GM19238 (cell line): ENCODE results near the gene RAET1L.
"Not testable (repeated sequence)": the region's sequence is repeated elsewhere in the genome, so short reads cannot be mapped to it uniquely, and the experiment has no call there.

Source experiments
- DNase-seq: peaks from one replicate; pipeline ENCODE4 v3.0.0; 2011; ENCODE audit warnings: low spot score; ENCODE audit not compliant: insufficient read length

Gene RAET1L

DNA sequence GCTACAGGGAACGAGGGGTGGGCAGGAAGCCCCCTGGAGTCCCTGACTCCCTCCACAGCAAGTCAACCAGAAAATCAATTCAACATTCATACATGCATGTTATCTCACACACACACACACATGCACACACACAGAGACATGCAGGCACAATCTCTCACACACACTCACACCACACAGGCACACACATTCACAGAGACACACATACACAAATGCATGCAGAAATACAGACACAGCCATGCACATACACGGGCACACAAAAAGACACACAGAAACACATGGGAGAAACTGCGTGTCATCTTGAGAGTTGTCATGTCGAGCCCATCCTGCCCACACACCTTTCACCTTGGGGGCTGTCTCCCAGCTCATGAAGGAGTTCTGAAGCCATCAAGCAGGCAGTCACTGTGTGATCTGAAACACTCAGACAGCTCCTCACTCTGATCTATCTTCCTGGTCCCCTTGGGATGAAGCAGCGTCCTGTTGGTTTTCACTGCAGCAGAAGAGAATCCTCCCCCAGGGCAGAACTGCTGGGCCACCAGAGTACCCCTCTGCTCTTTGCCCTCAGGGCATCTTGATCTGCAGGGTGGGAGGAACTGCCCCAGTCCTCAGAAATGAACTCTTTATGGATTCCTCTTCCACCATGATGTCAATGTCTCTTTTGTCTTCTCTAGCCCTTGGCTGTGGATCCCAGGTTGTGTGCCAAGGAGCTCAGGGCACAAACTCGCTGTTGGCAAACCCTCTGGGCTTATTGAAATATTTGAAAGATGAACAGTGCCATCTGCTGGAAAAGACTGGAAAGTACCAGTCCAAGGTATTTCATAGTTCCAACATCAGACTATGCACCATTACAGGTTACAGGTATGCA, 8.8 kb downstream of the RAET1L start:
- peak; percentile 40 for DNase-seq

DNA sequence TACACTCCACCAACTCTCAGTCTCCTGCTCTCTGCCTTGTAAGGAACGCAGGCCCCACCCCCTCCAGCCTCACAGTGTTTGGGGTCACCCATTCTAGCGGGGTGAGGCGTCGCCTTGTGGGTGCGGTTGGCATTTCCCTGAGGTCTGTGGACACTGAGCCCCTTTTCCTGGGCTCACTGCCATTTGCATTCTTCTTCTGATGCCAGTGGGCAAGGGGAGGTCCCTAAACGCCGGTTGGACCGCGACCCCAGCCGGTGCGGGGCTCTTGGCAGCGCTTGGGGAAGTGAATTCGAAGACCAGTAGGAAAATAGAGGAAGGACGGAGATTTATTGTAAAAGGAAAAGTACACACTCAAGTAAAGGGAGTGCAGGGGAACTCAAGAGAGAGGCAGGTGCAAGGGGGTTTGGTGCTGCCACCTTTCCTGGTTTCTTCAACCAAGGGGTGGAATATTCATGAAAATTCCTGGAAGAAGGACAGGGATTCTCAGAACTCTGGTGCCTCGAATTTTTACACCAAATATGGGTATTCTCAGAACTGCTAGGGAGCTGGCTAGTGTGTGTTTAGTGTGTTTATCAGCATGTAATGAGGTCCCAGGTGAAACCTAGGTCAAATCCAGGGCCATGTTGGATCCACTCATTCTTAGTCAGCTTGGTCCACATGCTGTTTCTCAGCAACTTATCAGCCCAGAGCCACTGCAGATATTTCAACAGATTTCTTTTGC, 9.9 kb downstream of the RAET1L start:
- DNase-seq: not testable (repeated sequence)

DNA sequence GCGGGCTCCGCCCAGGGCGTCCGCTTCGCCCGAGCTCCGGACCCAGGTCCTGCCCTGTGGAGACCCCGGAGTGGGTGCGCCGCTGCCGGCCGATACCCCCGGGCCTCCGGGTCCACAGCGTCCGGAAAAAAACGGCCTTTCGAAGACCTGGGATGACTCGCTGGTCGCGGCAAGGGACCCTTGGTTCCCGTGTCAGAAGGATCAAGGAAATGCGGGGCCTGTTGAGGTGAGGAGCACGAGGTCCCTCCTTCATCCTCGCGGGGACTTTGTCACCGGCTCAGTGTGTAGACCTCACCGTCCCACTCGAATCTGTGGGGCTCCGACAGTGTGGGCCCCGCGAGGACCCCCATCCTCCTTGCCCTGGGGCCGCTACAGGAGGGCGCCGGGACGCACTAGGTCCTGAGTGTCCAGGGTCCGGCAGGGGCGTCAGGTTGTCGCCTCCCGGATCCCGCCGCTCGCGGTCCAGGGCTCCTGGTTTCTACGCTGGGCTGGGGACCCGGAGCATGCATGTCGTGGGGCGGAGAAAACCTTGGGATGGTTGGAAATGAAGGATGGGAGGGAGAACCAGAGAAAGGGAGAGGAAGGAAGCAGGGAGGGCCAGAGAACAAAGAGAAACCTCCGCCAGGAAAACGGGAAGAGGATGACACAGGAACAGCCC, 10.6 kb downstream of the RAET1L start:
- not testable (repeated sequence) for DNase-seq

DNA sequence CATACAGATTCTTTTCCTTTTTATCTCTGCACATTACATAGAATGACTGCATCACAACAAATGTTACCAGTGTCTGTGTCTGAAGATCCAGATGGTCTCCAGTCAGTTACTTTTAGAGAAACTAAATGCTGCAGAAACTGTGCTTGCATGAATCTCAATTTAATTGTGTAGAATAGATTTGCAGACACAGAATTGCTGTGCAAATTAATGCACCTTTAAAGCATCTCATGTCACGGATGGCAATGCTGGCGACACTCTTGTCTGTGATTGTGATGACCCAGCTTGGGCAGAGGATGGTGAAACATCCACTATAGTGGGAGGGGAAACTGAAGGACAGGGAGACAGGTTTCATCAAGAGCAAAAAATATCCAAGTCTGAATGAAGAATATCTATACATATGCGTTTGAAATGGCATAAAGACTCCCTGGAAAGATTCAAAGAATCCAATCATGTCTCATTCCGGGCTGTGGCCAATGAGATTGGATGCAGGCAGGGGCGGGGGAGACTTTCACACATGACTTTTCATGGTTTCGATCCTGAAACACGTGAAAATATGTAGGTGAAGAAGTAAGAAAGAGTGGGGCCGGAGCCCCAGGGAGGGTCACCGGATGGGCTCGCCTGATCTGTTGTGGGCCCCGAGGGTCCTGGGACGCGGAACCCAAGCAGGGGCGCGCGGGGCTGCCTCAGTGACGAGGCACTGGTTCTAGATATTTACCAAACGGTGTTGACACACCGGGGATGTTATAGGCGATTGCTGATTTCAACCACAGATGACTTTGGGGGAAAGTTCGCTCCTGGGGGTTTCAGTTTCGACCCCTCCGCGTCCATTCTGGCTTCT, 11.3 kb downstream of the RAET1L start:
- not testable (repeated sequence) for DNase-seq

DNA sequence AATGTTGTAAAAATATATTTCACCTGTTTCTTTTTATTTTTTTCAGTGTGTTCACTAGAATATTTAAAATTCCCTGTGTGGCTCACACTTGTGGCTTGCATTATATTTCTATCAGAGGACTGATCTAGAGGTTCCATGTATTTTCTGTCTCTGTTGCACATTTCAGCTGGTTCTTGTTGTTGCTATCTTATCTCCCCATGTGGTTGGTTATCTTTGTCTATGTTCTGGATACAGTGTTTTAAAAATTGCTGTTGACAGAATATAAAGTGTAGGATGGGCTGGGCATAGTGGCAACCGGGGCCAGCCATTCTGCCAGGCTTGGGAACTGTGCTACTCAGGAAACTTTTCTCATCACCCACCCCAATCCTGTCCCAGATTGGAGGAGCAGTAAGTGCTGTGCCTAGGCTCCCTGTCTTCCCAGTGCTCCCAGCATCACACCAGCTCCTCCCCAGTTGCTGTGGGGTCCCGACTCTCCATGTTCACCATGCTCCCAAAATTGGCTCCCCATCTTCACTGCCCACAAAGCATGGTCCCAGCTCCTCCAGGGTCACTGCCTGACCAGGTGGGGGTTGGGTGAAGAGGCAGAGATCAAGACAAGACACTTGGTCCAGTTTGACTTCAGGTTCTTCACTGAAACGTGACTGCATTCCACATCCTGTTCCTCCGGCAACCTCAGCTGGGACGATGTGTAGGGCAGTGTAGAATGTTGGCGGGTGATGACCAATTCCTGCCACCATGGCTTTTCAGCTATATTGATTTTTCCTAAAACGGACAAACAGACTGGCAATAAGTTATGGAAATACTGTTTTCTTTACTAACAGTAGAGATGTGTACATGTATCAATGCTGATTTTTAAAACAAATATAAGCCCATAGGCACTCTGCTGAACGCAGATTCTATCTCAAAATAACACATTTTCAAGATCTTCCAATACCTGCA, 12.2 kb downstream of the RAET1L start:
- DNase-seq: not testable (repeated sequence)

DNA sequence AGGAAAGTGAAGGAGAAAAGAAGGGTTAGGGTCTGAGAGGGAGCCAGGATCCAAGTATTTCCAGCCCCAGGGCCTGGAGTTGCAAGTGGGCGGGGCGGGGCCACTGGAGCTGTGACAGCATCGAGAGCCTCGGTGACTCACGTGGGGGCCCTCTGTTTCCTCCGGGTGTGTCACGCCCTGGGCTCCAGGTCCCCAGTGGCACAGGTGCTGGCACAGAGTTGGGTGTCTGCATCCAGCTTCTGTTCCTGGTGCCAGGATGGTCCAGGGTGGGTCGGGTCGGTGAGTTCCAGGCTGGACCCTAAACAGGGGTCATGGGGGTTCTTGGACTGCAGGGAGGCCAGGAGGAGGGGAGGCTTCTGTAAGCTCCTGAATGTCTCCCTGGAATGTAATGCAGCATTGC, 16.7 kb downstream of the RAET1L start:
- DNase-seq: no peak

DNA sequence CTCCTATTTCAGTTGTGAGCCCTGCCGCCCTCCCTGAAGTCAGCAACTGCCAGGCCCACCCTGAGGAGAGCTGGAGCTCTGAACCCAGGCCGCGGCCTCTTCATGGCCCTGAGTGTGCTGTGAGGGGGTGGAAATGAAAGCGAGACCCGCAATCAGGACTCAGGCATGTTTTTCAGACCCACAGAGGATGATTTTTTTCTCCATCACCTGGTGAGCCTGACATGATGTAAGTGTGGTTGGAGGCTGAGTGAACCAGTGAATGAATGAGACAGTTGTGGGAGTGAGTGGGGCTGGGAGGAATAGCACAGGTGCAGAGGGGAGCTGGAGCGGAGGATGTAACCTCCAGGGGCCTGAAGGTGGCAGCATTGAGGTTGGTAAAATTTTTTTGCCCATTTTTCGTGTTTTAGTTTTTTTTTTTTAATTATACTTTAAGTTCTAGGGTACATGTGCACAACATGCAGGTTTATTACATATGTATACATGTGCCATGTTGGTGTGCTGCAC, 18.3 kb downstream of the RAET1L start:
- DNase-seq: peak; percentile 39

DNA sequence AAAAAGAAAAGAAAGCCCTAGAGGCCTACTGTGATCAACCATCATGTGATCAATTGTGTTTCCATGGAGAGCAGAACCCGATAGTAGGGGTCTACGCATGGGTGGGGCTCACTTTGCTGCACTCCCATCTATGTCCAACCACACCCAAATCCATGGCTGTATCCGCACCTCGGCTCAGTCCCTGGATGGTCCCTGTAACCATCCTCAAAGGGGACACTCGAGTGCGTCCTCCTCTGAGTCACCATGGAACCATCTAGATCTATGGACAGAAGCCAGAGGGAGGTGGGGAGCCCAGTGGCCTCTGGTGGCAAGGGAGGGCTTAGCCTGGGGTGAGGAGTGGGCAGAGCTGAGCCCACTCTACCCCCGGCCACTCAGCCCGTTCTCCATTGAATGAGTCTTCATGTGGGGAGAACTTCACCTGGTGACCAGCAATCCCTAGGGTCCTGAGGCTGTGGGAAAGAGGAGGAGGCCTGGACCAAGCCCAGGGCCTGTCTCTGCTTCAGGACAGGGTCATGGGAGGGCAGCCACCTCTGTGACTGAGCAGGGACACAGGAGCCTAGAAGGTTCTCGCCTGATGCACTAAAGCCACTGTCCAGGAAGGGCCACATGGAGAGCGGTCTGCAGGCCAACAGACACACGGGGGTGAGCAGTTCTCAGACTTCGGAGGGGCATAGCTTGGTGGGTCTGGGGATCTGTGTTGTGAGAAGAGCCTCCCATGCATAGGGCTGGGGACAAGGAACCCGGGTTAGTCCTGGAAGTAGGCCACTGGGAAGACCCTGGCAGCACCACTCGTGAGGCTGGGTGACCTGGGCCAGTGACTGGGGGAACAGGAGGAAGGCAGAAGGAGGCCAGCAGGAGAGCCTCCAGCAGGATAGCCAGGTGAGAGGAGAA, 19.3 kb downstream of the RAET1L start:
- no peak for DNase-seq

DNA sequence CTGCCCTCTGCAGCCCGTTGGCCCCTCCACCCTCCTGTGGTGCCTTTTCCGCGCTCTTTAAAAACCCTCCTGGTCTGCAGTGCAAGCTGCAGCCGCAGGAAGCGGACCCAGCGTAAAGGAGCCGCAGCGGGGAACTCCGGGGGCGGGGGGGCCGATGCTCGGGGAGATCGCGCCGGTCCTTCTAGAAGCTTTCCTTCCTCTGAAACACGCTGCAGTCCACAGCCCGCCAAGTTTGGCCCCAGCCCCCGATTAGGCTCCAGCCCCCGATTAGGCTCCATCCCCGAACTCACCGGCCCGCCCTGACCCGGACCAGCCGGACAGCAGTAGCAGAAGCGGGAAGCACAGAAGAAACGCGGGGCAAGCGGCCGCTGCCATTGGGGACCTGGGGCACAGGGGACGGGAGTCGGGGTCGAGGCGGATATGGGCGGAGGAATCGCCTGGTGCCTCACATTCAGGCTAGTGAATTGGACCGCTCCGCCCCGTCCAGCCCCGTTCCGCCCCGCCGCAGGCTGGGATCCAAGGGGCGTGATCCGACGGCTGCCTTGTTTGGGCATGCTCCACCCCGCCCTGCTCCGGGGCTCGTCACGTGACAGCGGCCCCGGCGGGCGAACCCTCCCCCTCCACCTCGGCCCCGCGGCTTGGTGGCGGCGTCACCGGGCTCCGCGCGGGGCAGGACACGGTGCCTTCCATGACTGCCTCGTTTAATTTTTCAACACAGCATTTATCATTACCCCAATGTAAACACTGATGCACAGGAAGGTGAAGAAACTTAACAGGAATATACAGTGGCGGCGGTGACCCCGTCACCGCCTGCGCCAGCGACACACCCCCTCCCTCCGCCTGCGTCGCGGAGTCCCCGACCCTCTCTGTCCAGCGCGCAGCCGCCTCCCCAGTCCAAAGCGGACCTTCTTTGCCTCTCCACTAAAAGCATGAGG, 20.3 kb downstream of the RAET1L start:
- DNase-seq: peak; percentile 73

DNA sequence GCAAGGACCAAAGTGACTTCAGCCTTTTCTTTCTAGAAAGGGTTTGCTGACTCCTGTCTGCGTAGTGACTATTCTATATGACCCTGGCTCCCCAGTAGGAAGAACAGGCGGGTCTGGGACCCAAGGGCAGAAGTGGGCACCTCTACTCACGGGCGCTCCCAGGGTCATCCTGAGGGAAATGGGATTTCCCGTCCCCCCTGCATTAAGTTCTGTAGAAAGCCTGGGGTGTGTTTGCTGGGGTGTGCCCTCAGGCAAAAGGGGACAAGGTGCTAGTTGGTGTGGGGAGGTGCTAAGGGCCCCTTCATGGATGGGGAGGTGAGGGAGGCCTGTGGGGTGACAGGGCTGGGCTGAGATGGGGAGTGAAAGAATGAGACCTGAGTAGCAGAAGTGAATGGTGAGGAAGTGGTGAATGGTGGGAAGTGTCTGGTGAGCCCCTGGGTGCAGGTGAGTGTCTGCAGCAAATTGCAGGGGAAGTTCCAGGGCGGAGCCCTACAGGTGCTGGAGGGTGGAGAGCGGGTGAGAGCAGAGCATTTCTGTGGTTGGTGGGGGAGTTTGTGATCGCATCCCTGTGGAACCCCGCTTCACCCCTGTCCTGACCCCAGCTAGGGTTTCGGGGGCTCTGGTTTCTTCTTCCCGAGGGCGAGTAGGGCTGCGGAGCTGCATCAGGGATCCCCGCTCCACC, 21.1 kb downstream of the RAET1L start:
- peak; percentile 42 for DNase-seq

DNA sequence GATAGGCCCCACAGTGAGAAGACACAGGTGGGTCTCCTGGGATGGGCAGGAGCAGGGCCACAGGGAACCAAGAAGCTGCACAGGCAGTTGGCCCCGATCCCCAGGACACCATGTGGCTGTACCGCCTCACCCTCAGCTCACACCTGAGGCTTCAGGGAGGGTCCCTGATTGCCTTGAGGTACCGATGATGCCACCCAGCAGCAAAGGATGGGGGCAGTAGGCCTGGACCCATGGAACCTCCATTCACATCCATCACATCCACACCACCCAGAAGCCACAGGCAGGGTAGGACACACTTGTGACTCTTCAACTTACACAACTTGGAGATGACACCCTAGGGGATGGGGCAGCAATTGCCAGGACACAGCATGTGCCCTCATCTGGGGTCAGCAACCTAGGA, 21.7 kb downstream of the RAET1L start:
- not testable (repeated sequence) for DNase-seq

DNA sequence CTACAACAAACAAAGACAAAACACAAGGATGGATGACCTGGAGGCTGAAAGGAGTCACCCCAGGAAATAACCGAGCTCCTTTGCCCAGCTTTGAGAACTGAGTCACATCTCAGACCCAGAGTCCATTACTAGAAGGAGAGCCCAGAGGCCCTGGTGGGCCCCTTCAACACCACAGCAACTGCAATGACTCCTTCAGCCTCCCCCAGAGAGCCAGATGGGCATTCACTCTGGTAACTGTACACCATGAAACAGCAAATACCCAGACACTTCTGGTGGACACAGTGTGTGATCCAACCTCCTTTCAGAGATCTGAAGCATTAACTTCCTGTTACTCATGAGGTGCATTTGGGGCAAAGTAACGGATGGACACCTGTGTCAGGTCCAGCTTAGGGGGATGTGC, 22.6 kb downstream of the RAET1L start:
- no peak for DNase-seq

DNA sequence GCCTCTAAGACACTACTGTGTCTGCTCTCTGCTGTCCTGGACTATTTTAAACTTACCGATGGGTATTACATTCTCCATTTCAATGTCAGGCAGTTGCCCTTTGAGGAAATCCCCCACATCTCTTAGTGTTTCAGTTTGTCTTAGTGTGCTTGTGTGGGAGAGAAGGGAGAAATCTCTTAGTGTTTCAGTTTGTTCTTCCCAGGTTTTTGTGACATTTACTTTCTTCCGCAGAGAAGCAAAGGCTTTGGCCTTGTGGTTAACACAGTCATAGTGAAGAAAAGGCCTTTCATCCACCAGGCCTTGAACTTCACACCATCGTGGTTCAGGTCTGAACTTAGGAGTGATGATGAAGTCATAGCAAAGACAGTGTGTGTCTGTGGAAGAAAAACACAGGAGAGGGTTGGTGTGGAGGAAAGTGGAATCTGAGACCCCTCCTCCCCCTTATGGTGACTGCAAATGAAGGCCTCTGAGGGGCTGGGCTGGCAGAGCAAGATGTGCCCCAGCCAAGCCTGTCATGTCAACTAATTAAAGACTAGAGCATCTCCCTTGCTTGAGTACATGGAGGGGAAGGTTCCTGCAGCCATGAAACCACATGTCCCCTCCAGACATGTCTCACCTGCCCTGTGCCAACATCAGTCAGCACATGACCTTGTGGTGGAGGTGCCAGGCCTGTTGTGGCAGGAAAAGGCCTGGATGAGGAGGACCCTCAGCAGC, 23.9 kb downstream of the RAET1L start:
- no peak for DNase-seq

DNA sequence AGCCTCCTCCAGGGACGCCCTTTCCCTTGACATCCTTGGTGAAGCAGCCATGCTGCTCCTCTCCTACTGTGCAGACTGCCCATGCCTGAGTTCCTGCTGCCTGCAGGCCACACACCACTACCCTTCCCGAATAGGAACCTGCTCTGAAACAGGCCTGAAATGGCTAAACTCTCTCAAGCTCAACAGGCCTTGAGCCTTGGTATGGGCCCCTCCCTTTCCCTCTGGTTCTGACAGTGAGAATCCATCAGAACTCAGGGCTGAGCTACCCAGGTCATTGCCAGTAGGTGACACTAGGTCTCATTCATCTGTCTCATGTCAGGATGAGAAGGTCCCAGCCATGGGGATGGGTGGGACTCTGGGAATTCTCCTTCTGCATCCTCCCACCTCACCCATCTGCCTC, 25.7 kb downstream of the RAET1L start:
- DNase-seq: no peak

DNA sequence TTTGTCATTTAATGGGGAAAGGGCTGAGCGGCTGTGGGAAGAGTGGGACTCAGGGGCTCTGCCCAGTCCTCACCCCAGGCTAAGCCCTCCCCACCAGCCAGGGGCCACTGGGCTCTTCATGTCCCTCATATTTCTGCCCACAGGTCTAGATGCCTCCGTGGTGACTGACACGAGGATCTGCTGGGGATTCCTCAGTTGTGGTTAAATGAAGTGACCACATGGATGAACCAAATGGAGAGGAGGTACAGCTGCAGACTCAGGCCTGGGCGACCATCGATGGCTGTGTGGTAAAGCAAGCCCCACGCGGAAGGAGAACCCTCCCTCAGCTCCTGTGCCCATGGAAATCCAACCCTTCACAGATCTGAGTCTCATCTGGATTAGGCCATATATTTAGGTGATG, 29.4 kb downstream of the RAET1L start:
- DNase-seq: no peak

DNA sequence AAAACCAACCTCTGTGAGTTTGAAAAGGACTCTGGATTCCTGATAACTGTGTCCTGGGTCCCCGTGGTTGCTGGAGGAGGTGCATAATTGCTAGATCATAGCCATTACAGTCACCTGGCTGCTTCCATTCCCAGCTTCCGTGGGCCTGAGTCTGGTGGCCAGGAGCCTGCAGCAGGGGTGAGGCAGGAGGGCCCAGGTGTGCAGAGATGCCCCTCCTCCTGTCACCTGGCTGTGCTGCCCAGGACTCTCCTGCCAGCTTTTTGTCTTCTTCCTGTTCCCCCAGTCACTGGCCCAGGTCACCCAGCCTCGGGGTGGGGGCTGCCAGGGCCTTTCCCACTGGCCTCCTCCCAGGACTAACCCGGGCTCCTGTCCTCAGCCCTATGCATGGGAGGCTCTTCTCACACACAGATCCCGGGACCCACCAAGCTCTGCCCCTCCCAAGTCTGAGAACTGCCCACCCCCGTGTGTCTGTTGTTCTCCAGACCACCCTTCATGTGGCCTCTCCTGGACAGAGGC, 30.0 kb downstream of the RAET1L start:
- DNase-seq: no peak
